Inflammatory macrophage treated with lipopolysaccharide for 1 hour (primary cell): ENCODE results near the gene RIPOR3.
"Not testable (repeated sequence)": the region's sequence is repeated elsewhere in the genome, so short reads cannot be mapped to it uniquely, and the experiment has no call there.

Experiments used
- DNase-seq, 2 donors: peaks; one replicate each; pipeline ENCODE4 v3.0.0-alpha.2; 2020 to 2022

Gene RIPOR3

GRCh38 chr20:50541606-50542041 is 149.7 kb downstream of the RIPOR3 start:
- no peak for DNase-seq

DNA sequence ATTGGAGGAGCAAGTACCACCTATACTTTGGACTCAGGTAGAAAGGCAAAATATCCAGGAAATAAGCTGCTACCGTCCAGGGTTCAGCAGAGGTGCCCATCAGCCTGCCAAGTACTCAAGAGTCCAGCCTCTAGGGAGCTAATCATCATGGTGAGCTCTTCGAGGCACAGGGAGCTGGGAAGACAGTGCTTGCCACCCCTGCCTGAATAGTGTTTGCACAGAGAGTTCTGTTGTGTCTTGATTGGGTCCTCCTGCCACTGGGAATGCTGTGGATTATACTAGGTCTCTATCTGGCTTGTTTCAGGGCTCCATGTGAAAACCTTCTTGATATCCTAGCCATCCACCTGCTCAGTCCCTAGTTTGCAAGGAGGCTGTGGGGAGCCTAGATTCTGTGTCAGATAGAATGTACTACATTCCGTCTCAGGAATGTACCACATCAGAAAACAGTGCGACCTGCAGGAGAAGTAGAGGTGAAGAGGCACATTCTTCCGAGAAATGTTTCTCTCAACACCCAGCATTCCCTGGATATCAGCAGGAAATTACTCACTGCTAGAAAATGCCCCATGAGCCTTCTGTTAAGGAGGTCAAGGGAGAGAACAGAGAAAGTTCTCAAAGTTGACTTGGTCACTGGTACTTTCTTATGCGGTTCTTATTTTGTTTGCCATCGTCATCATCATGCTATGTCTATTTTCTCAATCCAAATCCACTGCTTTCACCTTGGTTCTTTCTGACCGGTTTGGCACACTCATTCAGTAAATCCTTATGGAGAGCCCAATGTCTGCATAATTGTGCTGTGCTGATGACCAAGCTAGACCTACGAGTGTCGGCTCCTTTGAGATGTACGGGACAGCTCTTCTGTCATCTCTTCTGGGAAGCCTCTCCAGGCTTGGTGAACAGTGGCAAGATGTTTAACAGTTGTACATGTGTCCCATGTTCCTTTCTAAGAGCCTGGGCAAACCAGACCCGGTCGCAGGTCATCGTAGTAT is 150.4 kb downstream of the RIPOR3 start:
- no peak for DNase-seq

- not testable (repeated sequence) for DNase-seq
Measured at GRCh38 chr20:50539798-50540197, 151.5 kb downstream of the RIPOR3 start.

- DNase-seq, result no peak
Measured at GRCh38 chr20:50538276-50538675, 153.1 kb downstream of the RIPOR3 start.

GRCh38 chr20:50537546-50538201 is 153.7 kb downstream of the RIPOR3 start:
- DNase-seq, result no peak

- DNase-seq, result no peak
Measured at GRCh38 chr20:50536333-50536732, 155.0 kb downstream of the RIPOR3 start.
